Heart left ventricle (tissue), 13 donors: ENCODE results near the gene FTCD.

Source experiments
- CTCF ChIP-seq, 12 donors: fragments of 200-600 bp; sonication (generic) in 4 of 12; IDR thresholded peaks; one replicate each; pipeline versions ENCODE4 v1.5.0 to v1.8.0; 2018 to 2022; ENCODE audit warnings: antibody characterized with exemption in 12 of 12, mild to moderate bottlenecking in 5 of 12
- POLR2A ChIP-seq, 2 donors: fragments of 450-650 bp; IDR thresholded peaks; one replicate each; pipeline ENCODE4 v1.6.1; 2017; ENCODE audit warnings: antibody characterized with exemption in 2 of 2, mild to moderate bottlenecking in 2 of 2, moderate library complexity in 2 of 2
- donor health status: ischemic (EF 13 %, LVEDD 7.1; RV severe dilation, severe dysfunction).
- donor health status: DM: no; HTN: yes; CAD: no.
- donor health status: DM: no; HTN: no; CAD: no.
- donor health status: ischemic (EF 25% LVEDD 6.9; RV normal size, moderate dysfunction).
- donor health status: ischemic (EF 25% LVEDD 5.7; RV mildly dilated, moderate dysfunction).
- donor health status: ischemic (EF 35%, LVEDD 5.7; RV mildly dilated, moderate dysfunction).
- donor health status: nonischemic (EF 11% LVEDD 7.7; RV severe dilation, severe dysfunction).
- donor health status: DM: yes; HTN: yes; CAD: no.
- donor health status: PGD.
- donor health status: ischemic (EF 29% LVEDD 5.4; RV normal size, mild dysfunction).
- donor health status: nonischemic (EF 23%, LVEDD 6.1; RV moderate dilation, normal function).

- TF ChIP-seq POLR2A (IDR thresholded peaks at IDR 0.05): no peak
- TF ChIP-seq CTCF (IDR thresholded peaks at IDR 0.05): no peak
Observed at GRCh38 chr21:46127239-46128105, 27.9 kb downstream of the FTCD start.
